ENCODE results near the gene SLX9.
A peak's percentile ranks its signal among the peaks of the same experiment; 100 is the strongest.

The SLX9 gene

GRCh38 chr21:44916965-44917364, 22.9 kb upstream of the SLX9 start:
- no peak for DNase-seq (ENCODE audit: low read depth)

DNA sequence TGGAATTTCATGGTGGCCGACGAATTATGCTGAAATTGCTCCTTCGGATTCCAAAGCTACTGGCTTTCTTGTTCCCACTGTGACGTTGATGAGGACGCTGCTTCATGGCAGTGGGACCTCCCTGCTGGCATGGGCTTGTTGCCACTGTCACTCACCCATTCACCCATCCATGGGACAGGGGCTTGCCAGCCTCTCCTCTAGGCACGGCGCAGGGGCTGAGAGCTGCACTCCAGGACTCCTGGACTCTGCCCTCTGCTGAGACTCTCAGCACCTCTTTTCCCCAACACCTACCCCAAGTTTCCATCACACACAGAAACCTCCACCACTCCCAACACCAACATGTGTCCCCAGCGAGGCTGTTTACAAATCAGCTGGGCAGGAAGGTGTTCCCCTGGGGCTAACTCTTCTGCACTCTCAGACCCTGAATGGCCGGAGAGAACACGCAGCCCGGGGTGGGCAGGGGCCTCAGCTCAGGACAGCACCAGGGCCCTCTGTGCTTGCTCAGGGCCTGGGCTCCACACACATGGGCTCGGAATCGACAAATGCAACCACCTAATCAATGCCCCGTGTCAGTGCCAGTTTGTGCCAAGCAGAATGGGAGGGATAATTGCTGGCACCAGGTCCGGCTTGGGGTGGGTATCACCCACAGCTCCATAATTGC, 22.3 kb upstream of the SLX9 start:
- no peak for DNase-seq (ENCODE audit: low read depth)

- no peak for DNase-seq (ENCODE audit: low read depth)
These were observed 21.7 kb upstream of the SLX9 start for GRCh38 chr21:44918107-44918470.

DNA sequence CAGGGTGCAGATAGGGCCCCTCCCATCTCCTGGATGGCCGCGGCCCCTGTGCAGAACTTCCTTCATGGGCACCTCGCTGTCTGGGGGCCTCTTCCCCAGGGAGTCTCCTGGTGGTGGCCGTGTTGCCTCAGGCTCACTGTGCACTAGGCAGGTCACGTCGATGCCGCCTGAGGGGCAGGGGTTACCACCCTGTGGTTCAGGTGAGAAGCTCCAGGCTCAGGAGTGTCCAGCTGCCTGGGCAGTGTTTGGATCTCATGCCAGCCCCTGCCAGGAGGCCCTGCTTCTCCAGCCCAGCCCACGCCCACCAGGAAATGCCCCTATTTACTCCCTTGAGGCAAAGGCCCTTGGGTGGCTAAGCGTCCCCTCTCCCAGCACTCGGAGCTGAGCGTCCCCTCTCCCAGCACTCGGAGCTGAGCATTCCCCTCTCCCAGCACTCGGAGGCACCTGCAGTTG, 21.2 kb upstream of the SLX9 start:
- no peak for DNase-seq (ENCODE audit: low read depth)

DNA sequence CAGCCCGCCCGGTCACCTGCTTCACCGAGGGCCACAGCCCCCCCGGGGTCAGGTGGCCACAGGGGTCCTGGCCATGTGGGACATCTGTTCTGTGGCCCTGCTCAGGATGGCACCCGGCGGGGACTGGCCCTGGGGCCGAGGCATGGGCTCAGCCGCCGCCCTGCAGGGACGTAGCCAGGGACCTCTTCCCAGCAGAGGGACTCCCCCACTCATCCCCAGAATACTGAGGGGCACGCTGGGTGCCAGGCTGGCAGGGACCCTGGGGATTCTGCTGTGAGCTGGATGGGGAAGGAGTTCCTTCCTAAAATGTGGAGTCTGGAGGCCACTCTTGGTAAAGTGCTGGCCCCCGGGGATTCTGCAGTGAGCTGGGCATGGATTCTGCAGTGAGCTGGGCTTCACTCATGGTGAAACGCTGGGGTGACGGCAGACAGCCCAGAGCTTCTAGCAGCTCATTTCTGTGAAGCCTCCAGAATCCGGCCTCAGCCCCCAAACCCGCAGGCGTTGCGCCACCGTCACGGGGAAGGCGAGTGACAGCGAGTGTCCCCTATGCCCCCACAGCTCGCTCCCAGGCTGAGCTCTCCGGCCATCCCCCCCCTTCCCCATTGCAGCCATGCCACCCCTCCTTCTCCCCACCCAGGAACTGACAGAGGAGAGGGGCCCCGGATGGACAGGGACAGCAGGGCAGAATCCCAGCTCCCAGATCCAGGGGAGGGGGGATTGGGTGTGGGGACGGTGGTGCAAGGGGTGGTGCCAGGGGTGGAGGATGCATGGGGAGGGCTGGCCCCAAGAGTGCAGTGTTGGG, 20.5 kb upstream of the SLX9 start:
- no peak for DNase-seq (ENCODE audit: low read depth)

DNA sequence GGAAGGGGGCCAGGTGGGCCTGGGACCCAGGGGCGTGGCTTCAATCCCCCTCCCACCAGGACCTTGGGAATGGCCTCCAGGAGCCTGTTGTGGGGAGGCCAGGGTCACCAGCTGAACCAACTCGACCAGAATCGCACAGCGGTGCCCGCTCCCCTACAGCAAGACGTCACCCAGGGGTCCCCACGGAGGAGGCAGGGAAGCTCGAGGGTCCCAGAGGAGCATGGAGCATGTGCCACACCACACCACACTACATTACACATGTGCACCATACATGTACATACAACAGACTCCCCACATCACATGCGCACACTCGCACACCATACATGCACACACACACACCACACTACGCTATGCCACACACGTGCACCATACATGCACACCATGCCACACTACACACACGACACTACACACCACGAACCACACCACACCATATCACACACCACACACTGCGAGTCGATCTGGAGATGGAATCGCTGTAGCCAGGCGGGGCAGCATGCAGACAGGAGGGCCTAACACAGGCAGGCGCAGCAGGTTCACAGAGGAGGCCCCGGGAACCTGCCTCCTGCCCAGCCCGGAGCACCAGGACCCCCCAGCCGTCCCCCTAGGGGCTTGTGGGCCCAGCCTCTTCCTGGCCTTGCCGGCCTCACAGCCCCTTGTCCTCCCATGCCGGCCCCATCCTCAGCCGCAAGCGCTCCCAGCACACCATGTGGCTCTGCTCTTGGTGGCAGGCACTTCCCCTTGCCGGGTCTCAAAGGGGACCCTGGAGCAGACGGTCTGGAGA, 19.7 kb upstream of the SLX9 start:
- DNase-seq (ENCODE audit: low read depth): no peak

DNA sequence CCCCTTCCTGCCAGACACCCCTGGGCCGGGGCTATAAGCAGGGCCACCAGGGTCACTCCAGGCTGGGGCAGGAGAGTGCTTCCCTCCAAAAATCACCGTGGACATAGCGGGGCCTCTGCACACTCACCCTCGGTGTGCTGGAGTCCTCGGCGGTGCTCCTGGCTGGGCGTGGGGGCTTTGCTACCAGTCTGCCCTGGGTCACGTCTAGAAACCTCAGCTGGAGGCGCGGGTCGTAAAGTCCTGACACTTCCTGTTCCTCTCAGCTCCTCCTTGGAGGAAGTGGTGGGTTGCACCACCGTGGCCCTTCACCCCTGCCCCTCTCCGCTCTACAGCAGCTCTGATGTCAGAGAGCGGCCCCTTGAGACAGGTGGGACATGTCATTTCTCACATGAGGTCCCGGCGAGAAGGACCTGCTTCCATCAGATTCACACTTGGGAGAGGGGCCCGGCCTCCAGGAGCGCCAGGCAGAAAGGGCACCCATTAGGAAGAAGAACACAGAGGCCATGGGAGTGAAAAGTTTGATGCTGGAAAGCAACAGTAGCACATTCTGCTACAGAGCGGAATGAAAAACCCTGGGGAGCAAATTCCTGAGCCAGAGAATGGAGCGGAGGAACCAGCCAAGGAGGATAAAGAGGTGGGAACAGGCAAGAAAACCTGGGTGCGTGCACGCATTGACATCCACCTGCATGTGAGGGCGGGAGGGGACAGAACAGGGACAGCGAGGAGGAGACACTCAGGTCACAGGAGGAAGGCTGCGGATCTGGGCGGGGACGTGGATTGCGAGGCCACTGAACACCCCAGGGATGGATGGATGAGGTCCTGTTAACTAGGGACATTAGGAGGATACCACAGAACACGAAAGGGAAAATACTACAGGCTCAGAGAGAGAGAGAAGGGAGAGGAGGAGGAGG, 18.9 kb upstream of the SLX9 start, which contains the start of gene ITGB2:
Gene ITGB2, minus strand, starts transcription at position 206 of the 911 bp plus-strand sequence. CDS start 10,117 bp downstream, outside the sequence.
- DNase-seq (ENCODE audit: low read depth): no peak

DNA sequence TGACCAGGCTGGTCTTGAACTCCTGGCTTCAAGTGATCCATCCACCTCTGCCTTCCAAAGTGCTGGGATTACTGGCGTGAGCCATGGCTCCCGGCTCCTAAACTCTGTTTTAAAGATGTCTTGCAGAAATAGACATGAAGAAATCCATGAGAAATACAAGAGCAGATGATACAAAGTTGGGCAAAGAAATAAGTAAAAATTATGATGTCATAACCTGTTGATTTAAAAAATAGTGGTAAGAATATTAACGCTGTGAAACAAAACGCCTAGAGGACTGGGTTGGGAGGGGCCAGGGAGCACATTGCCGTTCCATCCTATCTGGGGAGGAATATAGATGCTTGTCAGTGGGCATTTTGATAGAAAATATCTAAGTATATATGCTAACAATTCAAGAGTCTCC, 17.9 kb upstream of the SLX9 start:
- no peak for DNase-seq (ENCODE audit: low read depth)

GRCh38 chr21:44923480-44924084, 16.2 kb upstream of the SLX9 start:
- no peak for DNase-seq (ENCODE audit: low read depth)

- no peak for DNase-seq (ENCODE audit: low read depth)
These were observed 15.0 kb upstream of the SLX9 start for GRCh38 chr21:44924606-44925377.

GRCh38 chr21:44925378-44925755, 14.5 kb upstream of the SLX9 start:
- no peak for DNase-seq (ENCODE audit: low read depth)

GRCh38 chr21:44926331-44927101, 13.3 kb upstream of the SLX9 start:
- no peak for DNase-seq (ENCODE audit: low read depth)

GRCh38 chr21:44927259-44927586, 12.6 kb upstream of the SLX9 start:
- no peak for DNase-seq (ENCODE audit: low read depth)

GRCh38 chr21:44927587-44928461, 12.0 kb upstream of the SLX9 start:
- peak; percentile 40 for DNase-seq (ENCODE audit: low read depth)

- DNase-seq (ENCODE audit: low read depth): peak; percentile 72
These were observed 11.2 kb upstream of the SLX9 start for GRCh38 chr21:44928500-44929241.

DNA sequence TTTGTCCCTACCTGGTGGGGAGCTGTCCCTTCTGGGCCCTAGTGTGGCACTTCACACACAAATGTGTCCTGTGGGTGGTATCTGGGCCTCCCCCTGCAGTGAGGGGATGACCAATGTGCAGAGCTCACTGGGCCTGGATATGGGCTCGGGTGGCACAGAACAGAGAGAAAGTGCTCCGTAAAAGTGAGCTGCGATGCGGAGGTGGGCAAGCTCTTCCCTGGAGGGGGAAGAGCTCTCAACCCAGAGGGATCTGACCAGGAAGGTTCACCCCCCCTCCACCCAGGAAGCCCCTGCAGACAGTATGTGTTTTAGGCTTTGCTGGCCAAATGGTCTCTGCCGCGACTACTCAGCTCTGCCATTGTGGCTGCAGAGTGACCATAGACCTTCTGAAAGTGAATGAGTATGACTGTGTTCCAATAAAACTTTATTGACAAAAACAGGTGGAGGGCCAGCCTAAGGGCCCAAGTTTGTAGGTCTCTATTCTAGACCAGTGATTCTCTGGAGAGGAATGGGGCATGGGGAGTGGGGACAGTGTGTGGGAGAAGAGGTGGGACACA, 10.5 kb upstream of the SLX9 start:
- no peak for DNase-seq (ENCODE audit: low read depth)

DNA sequence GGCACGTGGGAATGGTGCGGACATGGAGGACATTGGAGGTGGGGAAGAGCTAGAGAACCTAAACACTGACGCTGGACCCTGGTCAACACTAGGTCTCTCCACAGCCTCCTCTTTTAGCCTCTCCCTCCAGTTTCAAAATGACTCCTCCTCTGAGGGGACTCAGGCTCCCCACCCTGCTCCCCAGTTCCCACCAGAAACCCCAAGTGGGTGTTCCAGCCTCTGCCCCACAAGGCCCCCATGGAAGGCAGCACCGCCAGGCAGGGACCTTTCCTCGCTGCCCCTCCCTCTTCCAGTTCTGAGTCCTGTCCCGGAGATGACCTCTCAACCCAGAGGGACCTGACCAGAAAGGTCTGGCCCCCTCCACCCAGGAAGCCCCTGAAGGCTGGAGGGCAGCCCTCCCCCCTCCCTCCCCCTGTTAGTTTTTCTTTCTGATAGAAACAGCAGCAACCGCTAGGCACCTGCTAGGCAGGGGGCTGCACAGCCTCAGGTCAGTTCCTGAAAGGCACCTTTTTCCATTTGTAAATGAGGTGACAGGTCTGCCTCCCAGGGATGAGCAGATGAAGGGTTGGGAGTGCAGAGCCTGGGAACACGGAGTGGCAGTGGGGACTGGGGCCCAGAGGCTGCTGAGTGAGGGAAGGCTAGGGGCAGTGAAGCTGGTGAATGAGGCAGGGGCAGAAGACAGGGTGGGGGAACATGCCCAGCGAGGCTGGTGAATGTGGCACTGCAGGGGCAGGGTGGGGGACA, 9.9 kb upstream of the SLX9 start:
- no peak for DNase-seq (ENCODE audit: low read depth)
